AG09309 (cell line): ENCODE measurements around the gene WT1.

Experiments used
- DNase-seq: peaks from one replicate; pipeline ENCODE4 v3.0.0-alpha.2; 2010; ENCODE audit warnings: low read depth
- H3K4me3 ChIP-seq: 2 replicates; pipeline ENCODE4 v1.5.1; 2011; ENCODE audit warnings: mild to moderate bottlenecking, low read depth, low read length, moderate library complexity; ENCODE audit not compliant: control insufficient read depth
- TF ChIP-seq, protein P1 (sequence below): IDR thresholded peaks from 2 replicates; pipeline ENCODE4 v1.5.1; 2011; ENCODE audit warnings: mild to moderate bottlenecking, low read depth, low read length, inconsistent platforms; ENCODE audit not compliant: insufficient read depth, control insufficient read depth; ENCODE audit errors: missing control alignments

WT1 gene

DNA sequence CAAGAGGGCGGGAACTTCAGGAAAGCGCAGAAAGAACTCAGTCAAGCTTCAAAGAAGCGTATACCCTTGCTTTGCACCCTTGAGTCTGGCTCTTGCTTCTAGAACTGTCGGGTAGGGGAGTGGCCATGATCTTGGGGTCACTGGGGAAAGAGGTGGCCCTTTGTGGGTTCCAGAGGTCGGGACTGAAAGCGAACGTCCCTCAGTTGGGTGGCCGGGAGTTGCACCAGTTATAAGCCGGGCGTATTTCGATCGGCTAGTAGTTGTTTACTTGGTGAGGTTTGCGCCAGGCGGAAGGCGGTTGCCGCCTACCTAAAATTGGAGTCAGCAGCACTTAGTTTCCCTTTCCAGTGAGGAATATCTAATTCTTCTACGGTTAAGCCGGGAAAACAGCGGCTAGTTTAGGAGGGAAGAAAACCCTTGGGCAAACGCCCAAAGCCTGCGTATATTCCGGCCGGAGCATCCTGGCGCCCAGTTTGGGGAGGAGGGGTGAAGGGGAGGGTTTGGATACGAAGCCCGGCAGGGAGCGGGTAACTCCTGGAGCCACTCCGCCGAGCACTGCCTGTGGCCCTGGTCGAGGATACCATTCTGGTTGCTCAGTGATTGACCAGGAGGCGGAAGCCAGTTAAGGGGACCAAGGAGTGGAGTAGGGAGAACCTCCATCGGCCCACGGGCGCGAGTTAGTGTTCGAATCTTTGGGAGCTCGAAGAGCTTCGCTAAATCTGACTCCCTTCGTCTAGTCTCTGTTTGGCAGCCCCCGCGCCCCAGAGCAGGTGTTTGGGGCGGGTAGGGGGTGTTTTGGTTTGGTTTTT is 807 bp upstream of the WT1 start:
- TF ChIP-seq, protein P1, sequence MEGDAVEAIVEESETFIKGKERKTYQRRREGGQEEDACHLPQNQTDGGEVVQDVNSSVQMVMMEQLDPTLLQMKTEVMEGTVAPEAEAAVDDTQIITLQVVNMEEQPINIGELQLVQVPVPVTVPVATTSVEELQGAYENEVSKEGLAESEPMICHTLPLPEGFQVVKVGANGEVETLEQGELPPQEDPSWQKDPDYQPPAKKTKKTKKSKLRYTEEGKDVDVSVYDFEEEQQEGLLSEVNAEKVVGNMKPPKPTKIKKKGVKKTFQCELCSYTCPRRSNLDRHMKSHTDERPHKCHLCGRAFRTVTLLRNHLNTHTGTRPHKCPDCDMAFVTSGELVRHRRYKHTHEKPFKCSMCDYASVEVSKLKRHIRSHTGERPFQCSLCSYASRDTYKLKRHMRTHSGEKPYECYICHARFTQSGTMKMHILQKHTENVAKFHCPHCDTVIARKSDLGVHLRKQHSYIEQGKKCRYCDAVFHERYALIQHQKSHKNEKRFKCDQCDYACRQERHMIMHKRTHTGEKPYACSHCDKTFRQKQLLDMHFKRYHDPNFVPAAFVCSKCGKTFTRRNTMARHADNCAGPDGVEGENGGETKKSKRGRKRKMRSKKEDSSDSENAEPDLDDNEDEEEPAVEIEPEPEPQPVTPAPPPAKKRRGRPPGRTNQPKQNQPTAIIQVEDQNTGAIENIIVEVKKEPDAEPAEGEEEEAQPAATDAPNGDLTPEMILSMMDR = no peak
- H3K4me3 ChIP-seq = no peak overlapping the region
- no peak for DNase-seq

DNA sequence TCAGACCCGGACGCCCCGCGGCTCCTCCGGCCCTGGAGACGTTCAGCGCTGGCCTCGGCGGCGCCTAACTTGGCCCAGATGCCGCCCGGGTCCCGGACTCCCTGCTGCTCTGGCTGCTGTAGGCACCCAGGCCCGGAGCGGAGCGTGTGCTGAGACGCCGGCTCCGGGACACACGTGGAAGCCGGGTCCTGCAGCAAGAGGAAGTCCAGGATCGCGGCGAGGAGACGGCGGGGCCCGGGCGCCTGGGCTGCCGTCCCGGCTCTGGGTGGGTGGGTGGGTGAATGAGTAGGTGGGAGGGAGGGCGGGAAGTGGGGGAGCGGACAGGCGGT is 223 bp downstream of the WT1 start:
- no peak for DNase-seq
- no peak overlapping the region for H3K4me3 ChIP-seq
- TF ChIP-seq, protein P1 = no peak

DNA sequence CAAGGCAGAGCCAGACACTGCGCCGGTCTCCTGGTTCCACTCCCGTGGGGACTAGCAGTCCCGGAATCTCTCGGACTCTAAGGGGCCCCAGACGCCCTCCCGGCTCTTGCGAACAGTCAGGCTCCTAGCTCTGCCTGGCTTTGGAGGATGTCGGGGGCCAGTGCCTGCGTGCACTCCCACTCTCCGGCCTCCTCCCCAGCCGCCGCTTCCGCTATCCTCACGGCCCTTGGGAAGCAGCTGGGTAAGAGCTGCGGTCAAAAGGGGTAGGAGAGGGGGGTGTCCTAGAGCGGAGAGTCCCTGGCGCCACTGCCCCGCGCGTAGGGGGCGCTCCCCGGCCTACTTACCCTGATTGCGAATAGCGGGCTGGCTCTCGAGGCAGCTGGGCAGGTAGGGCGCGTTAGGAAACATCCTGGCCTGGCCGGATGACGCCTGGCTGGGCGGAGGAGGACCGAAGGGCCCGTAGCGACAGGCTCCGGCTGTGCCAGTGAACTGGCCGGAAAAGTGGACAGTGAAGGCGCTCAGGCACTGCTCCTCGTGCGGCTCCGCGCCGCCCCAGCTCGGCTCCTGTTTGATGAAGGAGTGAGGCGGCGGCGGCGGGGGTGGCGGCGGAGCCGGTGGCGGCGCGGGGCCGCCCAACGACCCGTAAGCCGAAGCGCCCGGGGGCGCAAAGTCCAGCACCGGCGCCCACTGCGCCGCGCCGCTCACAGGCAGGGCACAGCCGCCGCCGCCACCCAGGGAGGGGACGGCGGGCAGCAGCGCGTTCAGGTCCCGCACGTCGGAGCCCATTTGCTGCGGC is 785 bp downstream of the WT1 start:
- TF ChIP-seq, protein P1 = no peak
- no peak for DNase-seq
- no peak overlapping the region for H3K4me3 ChIP-seq

DNA sequence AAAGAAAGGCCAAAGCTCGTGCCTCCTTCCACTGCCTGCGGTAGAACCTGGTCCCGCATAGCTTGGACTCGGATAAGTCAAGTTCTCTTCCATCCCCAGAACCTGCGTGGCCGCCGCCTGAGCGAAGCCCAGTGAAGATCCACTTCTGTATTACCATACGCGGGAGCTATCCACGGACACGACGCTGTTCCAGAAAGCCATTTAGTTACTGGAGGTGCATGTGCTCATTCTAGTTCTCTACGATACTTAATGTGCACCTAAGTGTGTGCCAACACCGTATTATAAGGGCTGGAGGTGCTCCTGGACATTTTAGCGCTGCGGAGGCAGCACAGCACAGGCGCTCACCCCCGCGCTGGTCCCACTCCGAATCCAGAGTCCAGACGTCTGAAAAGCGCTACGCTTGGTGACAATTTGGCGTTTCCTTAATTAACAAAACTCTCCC is 1.4 kb downstream of the WT1 start:
- no peak overlapping the region for H3K4me3 ChIP-seq
- DNase-seq = no peak
- TF ChIP-seq, protein P1 = no peak

DNA sequence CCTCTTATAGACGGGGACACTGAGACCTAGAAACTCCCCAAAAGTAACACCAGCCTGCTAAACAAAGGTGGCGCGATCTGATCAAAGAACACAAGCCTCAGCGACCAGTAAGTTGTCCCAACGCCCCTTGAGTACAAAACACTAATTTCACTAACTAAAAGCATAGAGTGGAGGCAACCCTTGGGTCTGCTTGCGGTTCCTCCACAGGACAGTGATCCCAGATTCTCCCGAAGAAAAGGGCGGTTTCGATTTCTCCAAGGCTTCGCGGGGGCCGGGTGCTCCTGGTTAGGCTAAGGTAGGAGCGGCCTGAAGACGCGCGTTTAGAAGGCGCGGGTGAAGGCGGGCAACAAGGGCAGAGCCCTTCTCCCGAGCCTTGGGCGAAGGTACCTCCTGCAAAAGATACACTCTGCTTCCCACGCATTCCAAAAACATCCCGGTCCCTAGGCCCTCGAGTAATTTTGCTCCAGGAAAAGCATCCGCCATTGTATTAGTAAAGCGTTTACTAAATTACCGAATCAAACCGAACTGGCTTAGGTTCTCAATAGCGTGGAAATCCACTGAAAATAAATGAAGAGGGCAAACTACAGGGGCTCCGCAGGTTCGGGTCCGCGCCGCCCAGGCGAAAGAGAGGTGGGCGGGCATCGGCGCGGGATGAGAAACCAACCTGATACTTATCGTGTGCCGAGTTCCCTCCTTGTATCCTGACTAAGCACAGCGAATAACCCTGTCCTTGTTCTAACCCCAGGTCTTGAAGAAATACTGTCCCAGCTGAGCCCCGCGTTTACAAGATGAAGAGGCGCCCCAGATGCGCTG is 2.0 kb downstream of the WT1 start:
- TF ChIP-seq, protein P1 = no peak
- DNase-seq = no peak
- peak overlapping the region; percentile 21 for H3K4me3 ChIP-seq

DNA sequence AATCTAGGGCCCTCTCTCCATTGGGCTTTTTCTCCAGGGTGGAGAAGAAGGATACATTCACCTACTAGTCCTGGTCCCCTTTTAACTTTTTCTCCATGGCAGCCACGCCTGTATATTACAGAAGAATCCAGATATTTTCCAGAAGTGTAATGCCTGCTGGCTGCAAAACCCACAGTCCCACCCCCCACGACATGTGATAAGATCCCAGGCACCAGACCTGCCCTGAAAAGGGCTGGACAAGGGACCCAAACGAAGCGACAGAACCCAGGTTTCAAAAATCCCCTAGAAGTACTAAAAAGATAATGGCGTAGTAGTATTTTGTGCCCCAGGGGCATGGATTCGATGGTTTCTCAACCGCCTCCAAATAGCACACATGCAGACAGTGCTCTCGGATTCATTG is 2.8 kb downstream of the WT1 start:
- no peak overlapping the region for H3K4me3 ChIP-seq
- DNase-seq = no peak
- TF ChIP-seq, protein P1 = no peak
